ENCODE results near the gene LRCH1. TPM values are rescaled to one million over a fixed set of nuclear protein-coding genes. Genes with fewer than 3 reads are reported as not detected.

The LRCH1 gene
- polyA plus RNA-seq, 1 of the 3 experiments (the other 2 are of a cell fraction), result 5.5 TPM

GRCh38 chr13:46712524-46712923 is 159.6 kb downstream of the LRCH1 start:
- no peaks in the 10 kb centered on the region for H3K27me3 ChIP-seq (ENCODE audit: insufficient read depth)
- POLR2A ChIA-PET, result interaction anchor here (0.7 kb wide), 1 partner anchor 12 kb away, joined by 3 read pairs; no protein-coding TSS in a partner anchor

More at GRCh38 chr13:46712524-46712923, 159.6 kb downstream of the LRCH1 start:
- no peak overlapping the region for H3K27ac ChIP-seq (ENCODE audit: low read depth in 2 of 2, low read length in 1 of 2)
- no peak overlapping the region for H2AFZ ChIP-seq (ENCODE audit: low read depth)
- peaks cover 7% of the 10 kb centered on the region for H3F3A ChIP-seq (replicated peaks; ENCODE audit: insufficient read depth)
- WGBS (ENCODE audit: low lambda C conversion rate), result 87% methylated on average over 6 of the region's 6 CpGs
- TF ChIP-seq IRF3 (IDR thresholded peaks at IDR 0.05; ENCODE audit: low read depth, low read length) (no peak), YY1 (IDR thresholded peaks at IDR 0.05; ENCODE audit: low read depth) (no peak), ELF1 (IDR thresholded peaks at IDR 0.05) (no peak), SIN3A (IDR thresholded peaks at IDR 0.05; ENCODE audit: borderline replicate concordance, low read depth, low read length) (no peak), CTCF (IDR thresholded peaks at IDR 0.05) (no peak), ZBTB33 (IDR thresholded peaks at IDR 0.05; ENCODE audit: borderline replicate concordance, low read depth) (no peak), FOSL2 (IDR thresholded peaks at IDR 0.05; ENCODE audit: borderline replicate concordance, low read depth) (no peak), RCOR1 (IDR thresholded peaks at IDR 0.05; ENCODE audit: low read length) (no peak), TCF12 (IDR thresholded peaks at IDR 0.05) (no peak), FOXM1 (IDR thresholded peaks at IDR 0.05; ENCODE audit: low read depth) (no peak), GATA2 (CRISPR knock-in tag; IDR thresholded peaks at IDR 0.05) (no peak), USF2 (IDR thresholded peaks at IDR 0.05; ENCODE audit: borderline replicate concordance, low read depth, low read length) (no peak), CHD2 (IDR thresholded peaks at IDR 0.05; ENCODE audit: low read length, partially characterized antibody) (no peak), RFX5 (IDR thresholded peaks at IDR 0.05; ENCODE audit: low read length) (no peak)
- H4K20me1 ChIP-seq (ENCODE audit: insufficient read depth), result no peaks in the 10 kb centered on the region
- H3K36me3 ChIP-seq (replicated peaks in 1 of 2; ENCODE audit: control insufficient read depth in 1 of 2, insufficient read depth in 2 of 2, low read length in 1 of 2), result peaks cover 29 to 48% of the 10 kb centered on the region in 2 experiments
- H3K9me3 ChIP-seq, result no peaks in the 10 kb centered on the region
- CTCF ChIA-PET, result interaction anchor here (2.5 to 4.4 kb wide), 3 partner anchors 9 to 161 kb away, joined by 10 to 23 read pairs (median 16); no protein-coding TSS in a partner anchor
- no peak overlapping the region for H3K9ac ChIP-seq
- no peak overlapping the region for H3K4me2 ChIP-seq
- no peaks in the 10 kb centered on the region for H3K9me2 ChIP-seq
- H3K79me2 ChIP-seq (ENCODE audit: insufficient read depth), result no peaks in the 10 kb centered on the region
- no peak overlapping the region for H3K4me3 ChIP-seq (ENCODE audit: low read depth in 2 of 2, low read length in 1 of 2)
- DNase-seq, result no peak
- peaks cover 0 to 19% of the 10 kb centered on the region in 2 experiments; a peak in 3 of 4 replicates for H3K4me1 ChIP-seq (ENCODE audit: control insufficient read depth in 1 of 2, insufficient read depth in 2 of 2, low read depth in 1 of 2, low read length in 1 of 2)

All from SK-N-SH (cell line).